ENCODE data around the gene STK38L. TPM values are rescaled to one million over a fixed set of nuclear protein-coding genes. Genes with fewer than 3 reads are reported as not detected.

Gene STK38L
- total and polyA plus RNA-seq, 2 experiments from 2014 or later: 16.8 to 19.9 TPM

GRCh38 chr12:27244689-27245488, 803 bp downstream of the STK38L start:
- no peaks in the 10 kb centered on the region for H3K9me2 ChIP-seq (ENCODE audit: insufficient read depth)
- 0 out of 2 replicates have a peak, but pooled peaks cover 3% of the 10 kb centered on the region for H4K20me1 ChIP-seq (ENCODE audit: insufficient read depth)
- peaks cover 22% of the 10 kb centered on the region for H3K4me1 ChIP-seq (ENCODE audit: insufficient read depth)
- H3K9me3 ChIP-seq (ENCODE audit: low read depth): no peaks in the 10 kb centered on the region
- H3K79me2 ChIP-seq (ENCODE audit: insufficient read depth): peaks cover 52% of the 10 kb centered on the region
- H3K4me3 ChIP-seq: peak overlapping the region; percentile 89
- DNase-seq: peak; percentile 80
- peak overlapping the region; percentile 80 for H3K27ac ChIP-seq
- H2AFZ ChIP-seq: peak overlapping the region; percentile 99
- H3K27me3 ChIP-seq (replicated peaks; ENCODE audit: insufficient read depth): no peaks in the 10 kb centered on the region
- in situ Hi-C loops (cut with MboI): no loop called here
- TF ChIP-seq EZH2phosphoT487 (IDR thresholded peaks at IDR 0.05; ENCODE audit: insufficient read depth, low read depth): no peak
- H3K9ac ChIP-seq: peak overlapping the region; percentile 92
- peak overlapping the region; percentile 83 for H3K4me2 ChIP-seq (ENCODE audit: unreplicated experiment)
- H3K36me3 ChIP-seq (ENCODE audit: low read depth): no peaks in the 10 kb centered on the region
- WGBS, 2 experiments (ENCODE audit: low coverage in 1 of 2, low lambda C conversion rate in 2 of 2, missing lambda C conversion rate in 2 of 2): 6 to 8% methylated on average over 18 of the region's 18 CpGs
- peaks cover 15% of the 10 kb centered on the region for H3F3A ChIP-seq (ENCODE audit: insufficient read depth)

GRCh38 chr12:27246141-27246540, 2.1 kb downstream of the STK38L start:
- Histone ChIP-seq H3K4me2 (ENCODE audit: unreplicated experiment) (peak overlapping the region; percentile 83), H3K36me3 (ENCODE audit: low read depth) (no peaks in the 10 kb centered on the region), H3K9me2 (ENCODE audit: insufficient read depth) (no peaks in the 10 kb centered on the region), H2AFZ (no peak overlapping the region; the same call in 1 of the 2 replicates), H3K79me2 (ENCODE audit: insufficient read depth) (peaks cover 64% of the 10 kb centered on the region), H3K9me3 (ENCODE audit: low read depth) (no peaks in the 10 kb centered on the region), H3K4me3 (peak overlapping the region; percentile 89), H4K20me1 (ENCODE audit: insufficient read depth) (0 out of 2 replicates have a peak, but pooled peaks cover 7% of the 10 kb centered on the region), H3K27me3 (replicated peaks; ENCODE audit: insufficient read depth) (no peaks in the 10 kb centered on the region), H3F3A (ENCODE audit: insufficient read depth) (peaks cover 12% of the 10 kb centered on the region), H3K9ac (peak overlapping the region; percentile 92), H3K27ac (no peak overlapping the region), H3K4me1 (ENCODE audit: insufficient read depth) (peaks cover 22% of the 10 kb centered on the region)
- WGBS, 2 experiments (ENCODE audit: low coverage in 1 of 2, low lambda C conversion rate in 2 of 2, missing lambda C conversion rate in 2 of 2): 94 to 97% methylated on average over 2 of the region's 2 CpGs
- in situ Hi-C loops (cut with MboI): no loop called here
- TF ChIP-seq EZH2 (IDR thresholded peaks at IDR 0.05; ENCODE audit: insufficient read depth, poor library complexity, severe bottlenecking) (no peak), EZH2phosphoT487 (IDR thresholded peaks at IDR 0.05; ENCODE audit: insufficient read depth, low read depth) (no peak)
- no peak for DNase-seq

- DNase-seq: no peak
- Histone ChIP-seq H3K27me3 (replicated peaks; ENCODE audit: insufficient read depth) (no peaks in the 10 kb centered on the region), H3K4me2 (ENCODE audit: unreplicated experiment) (no peak overlapping the region), H3K27ac (no peak overlapping the region), H3K4me1 (ENCODE audit: insufficient read depth) (peaks cover 22% of the 10 kb centered on the region), H4K20me1 (ENCODE audit: insufficient read depth) (0 out of 2 replicates have a peak, but pooled peaks cover 7% of the 10 kb centered on the region), H3K9me2 (ENCODE audit: insufficient read depth) (no peaks in the 10 kb centered on the region), H3K9ac (0 out of 2 replicates have a peak overlapping the region, but pooled peaks have one; percentile 92), H3K36me3 (ENCODE audit: low read depth) (no peaks in the 10 kb centered on the region), H2AFZ (no peak overlapping the region), H3K79me2 (ENCODE audit: insufficient read depth) (peaks cover 71% of the 10 kb centered on the region), H3K9me3 (ENCODE audit: low read depth) (no peaks in the 10 kb centered on the region), H3F3A (ENCODE audit: insufficient read depth) (peaks cover 12% of the 10 kb centered on the region), H3K4me3 (peak overlapping the region; percentile 89; the same call in 1 of the 2 replicates)
- WGBS, 2 experiments (ENCODE audit: low coverage in 1 of 2, low lambda C conversion rate in 2 of 2, missing lambda C conversion rate in 2 of 2): 95 to 98% methylated on average over 5 of the region's 5 CpGs
- TF ChIP-seq EZH2 (IDR thresholded peaks at IDR 0.05; ENCODE audit: insufficient read depth, poor library complexity, severe bottlenecking) (no peak), EZH2phosphoT487 (IDR thresholded peaks at IDR 0.05; ENCODE audit: insufficient read depth, low read depth) (no peak)
- in situ Hi-C loops (cut with MboI): no loop called here
These were observed 2.7 kb downstream of the STK38L start for GRCh38 chr12:27246774-27247173.

GRCh38 chr12:27252934-27253333, 8.8 kb downstream of the STK38L start:
- H3K27ac ChIP-seq: no peak overlapping the region
- H2AFZ ChIP-seq: no peak overlapping the region
- DNase-seq: no peak
- H3K9me2 ChIP-seq (ENCODE audit: insufficient read depth): no peaks in the 10 kb centered on the region
- peaks cover 9% of the 10 kb centered on the region for H3K4me1 ChIP-seq (ENCODE audit: insufficient read depth)
- no peaks in the 10 kb centered on the region for H3K9me3 ChIP-seq (ENCODE audit: low read depth)
- H3K4me2 ChIP-seq (ENCODE audit: unreplicated experiment): no peak overlapping the region
- H3K36me3 ChIP-seq (ENCODE audit: low read depth): no peaks in the 10 kb centered on the region
- H3F3A ChIP-seq (ENCODE audit: insufficient read depth): peaks cover 15% of the 10 kb centered on the region; the same call in 1 of the 2 replicates
- in situ Hi-C loops (cut with MboI): no loop called here
- H3K27me3 ChIP-seq (replicated peaks; ENCODE audit: insufficient read depth): no peaks in the 10 kb centered on the region
- H3K9ac ChIP-seq: no peak overlapping the region
- H4K20me1 ChIP-seq (ENCODE audit: insufficient read depth): 0 out of 2 replicates have a peak, but pooled peaks cover 10% of the 10 kb centered on the region
- no peak overlapping the region for H3K4me3 ChIP-seq
- no peak for TF ChIP-seq EZH2phosphoT487 (IDR thresholded peaks at IDR 0.05; ENCODE audit: insufficient read depth, low read depth)
- TF ChIP-seq EZH2 (IDR thresholded peaks at IDR 0.05; ENCODE audit: insufficient read depth, poor library complexity, severe bottlenecking): no peak
- peaks cover 96% of the 10 kb centered on the region for H3K79me2 ChIP-seq (ENCODE audit: insufficient read depth)
- WGBS, 2 experiments (ENCODE audit: low coverage in 1 of 2, low lambda C conversion rate in 2 of 2, missing lambda C conversion rate in 2 of 2): 84 to 95% methylated on average over 2 of the region's 2 CpGs

Data from GM23248 (cell line).